T-cell (primary cell): ENCODE results near the gene GRID2. TPM values are rescaled to one million over a fixed set of nuclear protein-coding genes. Genes with fewer than 3 reads are reported as not detected.

ENCODE experiments used
- ATAC-seq, 4 experiments: fragments of 200-7000 bp in 3 of 4; fragments of 150-1000 bp in 1 of 4; cut with Tn5 transposase; replicated peaks in 1 of 4; 1 replicate in 3 of 4; 2 replicates in 1 of 4; pipeline ENCODE4 v1.10.0; 2021; ENCODE audit warnings: moderate library complexity in 3 of 4, mild to moderate bottlenecking in 2 of 4, moderate number of reproducible peaks in 1 of 4
- CTCF ChIA-PET, 2 donors: fragments of 300-600 bp; sonication (Branson Sonifier 250); formaldehyde crosslinking; loops; one replicate each; lab custom pipeline; 2022; ENCODE audit warnings: antibody characterized with exemption in 2 of 2; lab: Charles Lee
- POLR2A ChIA-PET, 2 donors: fragments of 300-600 bp; sonication (Branson Sonifier 250); formaldehyde crosslinking; loops; one replicate each; lab custom pipeline; 2022; ENCODE audit warnings: antibody characterized with exemption in 2 of 2; lab: Charles Lee
- DNase-seq, 35 experiments: peaks; one replicate each; pipeline versions ENCODE4 v3.0.0 to v3.0.0-alpha.2; 2013 to 2023
- H3K27ac ChIP-seq: one replicate; pipeline ENCODE4 v1.5.1; 2013; ENCODE audit warnings: low read length
- H3K27me3 ChIP-seq, 2 experiments: replicated peaks in 1 of 2; 1 replicate in 1 of 2; 2 replicates in 1 of 2; pipeline versions ENCODE4 v1.6.1 to v1.7.0; 2013; ENCODE audit warnings: low read length in 1 of 2, mixed read lengths in 1 of 2; ENCODE audit not compliant: control insufficient read depth in 2 of 2, insufficient read depth in 2 of 2; ENCODE audit errors: extremely low read depth in 1 of 2
- H3K36me3 ChIP-seq, 2 donors: 1 replicate in 1 of 2; 2 replicates in 1 of 2; pipeline versions ENCODE4 v1.6.1 to v1.7.0; 2013; ENCODE audit warnings: low read length in 1 of 2; ENCODE audit not compliant: control insufficient read depth in 2 of 2, insufficient read depth in 1 of 2; ENCODE audit errors: extremely low read depth in 1 of 2
- H3K4me1 ChIP-seq, 2 experiments: 1 replicate in 1 of 2; 2 replicates in 1 of 2; pipeline versions ENCODE4 v1.6.1 to v1.7.0; 2013; ENCODE audit warnings: low read length in 2 of 2, mixed read lengths in 1 of 2; ENCODE audit not compliant: insufficient read depth in 2 of 2, control insufficient read depth in 1 of 2; ENCODE audit errors: extremely low read depth in 1 of 2
- H3K4me3 ChIP-seq, 2 donors: 1 replicate in 1 of 2; 2 replicates in 1 of 2; pipeline versions ENCODE4 v1.5.1 to v1.7.0; 2013; ENCODE audit warnings: mild to moderate bottlenecking in 2 of 2, low read length in 1 of 2, moderate library complexity in 1 of 2; ENCODE audit not compliant: control insufficient read depth in 1 of 2; ENCODE audit errors: extremely low read depth in 1 of 2
- H3K9me3 ChIP-seq: 2 replicates; pipeline ENCODE4 v1.7.0; 2013
- H3K27ac Mint-ChIP-seq, 2 donors: one replicate each; pipeline ENCODE4 v1.8.0; 2020 to 2021; ENCODE audit warnings: mild to moderate bottlenecking in 2 of 2, mixed read lengths in 2 of 2
- H3K27me3 Mint-ChIP-seq, 2 donors: one replicate each; pipeline ENCODE4 v1.8.0; 2021 to 2022; ENCODE audit warnings: mixed read lengths in 2 of 2
- H3K36me3 Mint-ChIP-seq: one replicate; pipeline ENCODE4 v1.8.0; 2021; ENCODE audit warnings: mixed read lengths
- H3K4me1 Mint-ChIP-seq, 3 donors: one replicate each; pipeline ENCODE4 v1.8.0; 2020 to 2022; ENCODE audit warnings: mixed read lengths in 3 of 3, mild to moderate bottlenecking in 1 of 3
- H3K4me3 Mint-ChIP-seq, 3 donors: one replicate each; pipeline ENCODE4 v1.8.0; 2020 to 2022; ENCODE audit warnings: mild to moderate bottlenecking in 3 of 3, mixed read lengths in 3 of 3, moderate library complexity in 3 of 3
- H3K9me3 Mint-ChIP-seq, 3 donors: one replicate each; pipeline ENCODE4 v1.8.0; 2020 to 2022; ENCODE audit warnings: mixed read lengths in 3 of 3
- WGBS: methylation state at CpG from one replicate; pipeline ENCODE4 v1.1.5; 2013; ENCODE audit warnings: missing lambda C conversion rate; ENCODE audit not compliant: insufficient coverage; 5-methylcytosine and 5-hydroxymethylcytosine counted together
- total RNA-seq, 35 experiments: library from RNA in 6 of 35; stranded (reverse) in 6 of 35; fragments of 120-200 nt in 1 of 35; gene quantifications; one replicate each; pipeline versions ENCODE4 v1.2.1 to v1.2.4 and lab custom pipeline; 2013 to 2026

GRID2 gene
- total RNA-seq, 5 donors from 2014 or later (not counting 1 experiment from before 2014, with no cell fraction given) = 0.13 to 0.18 TPM; not detected in 3

DNA sequence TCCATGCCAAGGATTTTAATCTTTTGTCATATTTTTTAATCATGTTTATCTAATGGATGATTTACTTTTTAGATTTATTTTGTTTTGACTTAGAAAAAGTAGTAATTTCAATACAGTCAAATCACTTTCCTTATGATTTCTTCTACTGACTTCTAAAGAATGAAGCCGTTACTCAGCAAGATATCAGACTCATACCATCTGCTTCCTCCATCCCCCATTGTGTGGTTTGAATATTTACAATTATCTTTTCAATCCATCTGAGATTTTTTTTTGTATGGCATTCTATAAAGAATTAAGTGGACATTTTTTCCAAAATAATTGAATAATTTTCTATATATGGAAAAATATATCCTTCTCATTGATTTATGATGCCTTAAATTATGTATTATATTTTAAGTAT, 959.4 kb downstream of the GRID2 start:
- Mint-ChIP-seq H3K27me3 (no peaks in the 10 kb centered on the region), H3K4me1 (no peaks in the 10 kb centered on the region), H3K4me3 (no peak overlapping the region), H3K36me3 (no peaks in the 10 kb centered on the region), H3K9me3 (peaks cover 5 to 9% (median 6%) of the 10 kb centered on the region in 3 donors), H3K27ac (no peak overlapping the region)
- Histone ChIP-seq H3K9me3 (no peaks in the 10 kb centered on the region), H3K4me1 (no peaks in the 10 kb centered on the region), H3K36me3 (no peaks in the 10 kb centered on the region), H3K4me3 (no peak overlapping the region), H3K27ac (no peak overlapping the region), H3K27me3 (no peaks in the 10 kb centered on the region)
- no CpG with 5 or more reads among the region's 1 CpG for WGBS
- no peak for DNase-seq
- ChIA-PET POLR2A (no interaction called here), CTCF (no interaction called here)
- no peak for ATAC-seq

DNA sequence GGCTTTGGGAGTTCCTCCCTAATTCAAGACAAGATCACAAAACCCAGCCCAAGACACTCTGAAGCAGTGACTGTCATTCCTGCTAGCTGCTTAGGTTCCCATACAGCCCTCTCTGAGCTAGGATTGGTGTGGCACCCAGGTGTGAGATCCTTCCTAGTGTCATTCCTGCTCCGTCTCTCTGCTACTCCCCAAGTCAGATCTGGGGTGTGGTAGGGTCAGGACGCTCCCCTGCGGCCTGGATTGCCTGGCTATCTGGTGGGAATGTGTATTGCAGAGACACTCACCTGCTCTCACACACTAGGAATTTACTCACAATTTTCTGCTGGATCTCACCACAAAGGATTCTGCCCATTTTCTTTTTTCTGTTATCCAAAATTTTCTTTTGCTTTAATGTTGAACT, 964.0 kb downstream of the GRID2 start:
- Mint-ChIP-seq H3K27ac (no peak overlapping the region), H3K9me3 (peaks cover 4 to 12% (median 6%) of the 10 kb centered on the region in 3 donors), H3K4me3 (no peak overlapping the region), H3K27me3 (no peaks in the 10 kb centered on the region), H3K4me1 (no peaks in the 10 kb centered on the region), H3K36me3 (no peaks in the 10 kb centered on the region)
- no peaks in the 10 kb centered on the region for H3K4me1 ChIP-seq
- H3K27me3 ChIP-seq = no peaks in the 10 kb centered on the region
- no peaks in the 10 kb centered on the region for H3K36me3 ChIP-seq
- H3K4me3 ChIP-seq = no peak overlapping the region
- WGBS = no CpG with 5 or more reads among the region's 3 CpGs
- CTCF ChIA-PET = interaction anchor here in 1 of 2 donors (0.7 kb wide), 1 partner anchor 182 kb away, joined by 3 read pairs; no protein-coding TSS in a partner anchor
- H3K27ac ChIP-seq = no peak overlapping the region
- POLR2A ChIA-PET = no interaction called here
- DNase-seq (no peak), ATAC-seq (no peak)
- no peaks in the 10 kb centered on the region for H3K9me3 ChIP-seq

DNA sequence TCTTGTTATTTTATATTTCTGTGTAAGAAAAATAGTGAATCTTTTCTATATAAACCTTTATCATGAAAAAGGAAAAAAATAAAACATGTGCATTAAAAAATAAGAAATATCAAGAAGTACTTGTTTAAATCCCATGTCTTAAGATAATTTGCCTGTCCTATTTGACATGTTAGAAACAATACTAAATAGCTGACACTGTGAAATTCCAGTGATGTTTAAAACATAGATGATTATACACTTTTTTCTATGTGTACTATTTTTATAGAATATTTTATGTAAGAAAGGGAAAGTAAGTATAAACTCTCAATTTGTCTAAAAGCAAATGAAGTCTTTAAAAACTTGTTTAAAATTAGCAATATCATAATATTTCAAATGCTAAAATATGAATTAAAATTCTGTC, 981.6 kb downstream of the GRID2 start:
- Mint-ChIP-seq H3K4me1 (no peaks in the 10 kb centered on the region), H3K27ac (no peak overlapping the region), H3K4me3 (no peak overlapping the region), H3K27me3 (no peaks in the 10 kb centered on the region), H3K9me3 (peaks cover 0 to 5% (median 0%) of the 10 kb centered on the region in 3 donors), H3K36me3 (no peaks in the 10 kb centered on the region)
- no peak for DNase-seq
- H3K36me3 ChIP-seq = no peaks in the 10 kb centered on the region
- CTCF ChIA-PET = no interaction called here
- H3K27ac ChIP-seq = no peak overlapping the region
- no peaks in the 10 kb centered on the region for H3K4me1 ChIP-seq
- no peak for ATAC-seq
- POLR2A ChIA-PET = no interaction called here
- no peaks in the 10 kb centered on the region for H3K27me3 ChIP-seq
- H3K9me3 ChIP-seq = no peaks in the 10 kb centered on the region
- H3K4me3 ChIP-seq = no peak overlapping the region

DNA sequence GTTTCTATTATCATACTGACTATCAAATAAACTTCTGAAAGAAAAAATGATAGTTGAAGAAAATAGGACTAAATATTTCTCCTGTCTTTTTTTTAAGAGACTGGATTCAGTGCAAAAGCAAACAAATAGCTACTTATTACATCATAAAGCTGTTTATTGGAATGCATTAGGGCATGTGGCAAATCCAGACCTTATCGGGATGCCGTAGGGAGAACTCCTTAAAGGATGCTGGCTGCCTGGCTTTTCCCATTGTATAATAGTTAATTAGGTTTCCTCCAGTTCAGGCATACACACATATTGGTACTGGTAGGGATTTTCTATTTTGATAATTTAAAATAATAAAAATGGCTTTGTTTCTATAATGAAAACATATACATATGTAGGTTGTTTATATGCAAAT, 985.5 kb downstream of the GRID2 start:
- Histone ChIP-seq H3K4me1 (no peaks in the 10 kb centered on the region), H3K9me3 (no peaks in the 10 kb centered on the region), H3K27me3 (no peaks in the 10 kb centered on the region), H3K36me3 (no peaks in the 10 kb centered on the region), H3K27ac (no peak overlapping the region), H3K4me3 (no peak overlapping the region)
- no peak for DNase-seq
- no CpG with 5 or more reads among the region's 2 CpGs for WGBS
- POLR2A ChIA-PET = no interaction called here
- CTCF ChIA-PET = no interaction called here
- no peaks in the 10 kb centered on the region for H3K4me1 Mint-ChIP-seq
- H3K36me3 Mint-ChIP-seq = no peaks in the 10 kb centered on the region
- no peak overlapping the region for H3K27ac Mint-ChIP-seq
- H3K4me3 Mint-ChIP-seq = no peak overlapping the region
- ATAC-seq = no peak
- peaks cover 3 to 9% (median 6%) of the 10 kb centered on the region in 3 donors for H3K9me3 Mint-ChIP-seq
- no peaks in the 10 kb centered on the region for H3K27me3 Mint-ChIP-seq

DNA sequence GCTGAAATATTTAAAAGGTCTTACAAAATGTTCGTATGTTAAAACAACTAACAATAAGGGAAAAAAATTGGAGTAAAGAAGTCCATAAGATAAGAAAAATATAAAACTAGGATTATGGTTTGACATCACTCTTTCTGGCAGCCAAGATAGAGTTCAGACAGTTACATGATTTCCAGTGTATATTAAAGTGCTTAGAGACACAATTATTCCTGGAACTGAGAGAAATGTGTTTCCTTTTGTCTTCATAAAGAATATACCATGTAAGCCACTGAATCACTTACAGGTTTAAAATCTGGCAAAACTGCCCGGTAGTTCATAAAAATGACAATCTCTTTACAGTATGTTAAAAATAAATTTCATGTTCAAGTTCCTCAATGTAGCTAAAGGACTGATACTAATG, 986.1 kb downstream of the GRID2 start:
- no peak for ATAC-seq
- DNase-seq = no peak
- Histone ChIP-seq H3K27ac (no peak overlapping the region), H3K36me3 (no peaks in the 10 kb centered on the region), H3K4me3 (no peak overlapping the region), H3K9me3 (no peaks in the 10 kb centered on the region), H3K4me1 (no peaks in the 10 kb centered on the region), H3K27me3 (no peaks in the 10 kb centered on the region)
- no peak overlapping the region for H3K27ac Mint-ChIP-seq
- H3K36me3 Mint-ChIP-seq = no peaks in the 10 kb centered on the region
- no peak overlapping the region for H3K4me3 Mint-ChIP-seq
- H3K9me3 Mint-ChIP-seq = peaks cover 3 to 9% (median 6%) of the 10 kb centered on the region in 3 donors
- no CpG with 5 or more reads among the region's 2 CpGs for WGBS
- CTCF ChIA-PET = no interaction called here
- POLR2A ChIA-PET = no interaction called here
- no peaks in the 10 kb centered on the region for H3K27me3 Mint-ChIP-seq
- H3K4me1 Mint-ChIP-seq = no peaks in the 10 kb centered on the region

DNA sequence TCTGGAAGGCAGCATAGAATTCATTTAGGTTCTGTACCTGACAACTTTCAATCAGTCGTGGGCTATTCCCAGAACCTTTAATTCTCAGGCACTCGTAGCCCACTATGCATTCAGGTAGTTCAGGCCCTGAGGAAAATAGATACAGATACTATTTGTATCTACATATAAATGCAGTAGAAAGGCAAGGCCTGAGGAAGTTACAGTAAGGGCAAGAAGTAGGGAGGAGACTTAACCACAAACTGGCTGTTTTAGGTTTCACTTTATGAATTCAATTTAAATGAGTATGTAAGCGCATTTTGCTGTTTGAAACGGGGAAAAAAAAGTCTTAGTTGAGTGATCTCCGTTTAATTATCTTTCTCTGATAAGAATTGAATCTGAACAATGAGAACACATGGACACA, 995.4 kb downstream of the GRID2 start:
- Histone ChIP-seq H3K9me3 (no peaks in the 10 kb centered on the region), H3K36me3 (no peaks in the 10 kb centered on the region), H3K27me3 (no peaks in the 10 kb centered on the region), H3K4me1 (no peaks in the 10 kb centered on the region), H3K27ac (no peak overlapping the region), H3K4me3 (no peak overlapping the region)
- ChIA-PET POLR2A (no interaction called here), CTCF (no interaction called here)
- H3K4me3 Mint-ChIP-seq = no peak overlapping the region
- WGBS = no CpG with 5 or more reads among the region's 5 CpGs
- H3K9me3 Mint-ChIP-seq = peaks cover 0 to 4% (median 1%) of the 10 kb centered on the region in 3 donors
- H3K4me1 Mint-ChIP-seq = no peaks in the 10 kb centered on the region
- no peaks in the 10 kb centered on the region for H3K36me3 Mint-ChIP-seq
- no peak overlapping the region for H3K27ac Mint-ChIP-seq
- ATAC-seq (no peak), DNase-seq (no peak)
- H3K27me3 Mint-ChIP-seq = no peaks in the 10 kb centered on the region
